Psoas muscle (tissue), 8 donors: ENCODE measurements around the gene NFATC1. TPM values are rescaled to one million over a fixed set of nuclear protein-coding genes. Genes with fewer than 3 reads are reported as not detected.

ENCODE experiments used
- ATAC-seq, 4 donors: fragments of 200-7000 bp; cut with Tn5 transposase; one replicate each; pipeline ENCODE4 v1.9.1; 2020; ENCODE audit warnings: moderate library complexity in 3 of 4, mild to moderate bottlenecking in 2 of 4
- DNase-seq, 2 donors: peaks; one replicate each; pipeline ENCODE4 v3.0.0-alpha.2; 2020
- H3K27ac ChIP-seq: fragments of 200-600 bp; one replicate; pipeline ENCODE4 v1.8.0; 2022
- H3K27me3 ChIP-seq, 3 donors: fragments of 200-600 bp in 1 of 3; one replicate each; pipeline versions ENCODE4 v1.6.1 to v1.8.0; 2013 to 2022; ENCODE audit warnings: low read length in 2 of 3, mild to moderate bottlenecking in 2 of 3, moderate library complexity in 1 of 3; ENCODE audit not compliant: insufficient read depth in 3 of 3
- H3K36me3 ChIP-seq, 2 donors: fragments of 200-600 bp in 1 of 2; one replicate each; pipeline versions ENCODE4 v1.6.1 to v1.8.0; 2013 to 2022; ENCODE audit warnings: low read depth in 1 of 2, mild to moderate bottlenecking in 1 of 2, moderate library complexity in 1 of 2; ENCODE audit not compliant: insufficient read depth in 1 of 2
- H3K4me1 ChIP-seq: fragments of 200-600 bp; one replicate; pipeline ENCODE4 v1.8.0; 2022
- H3K4me3 ChIP-seq: fragments of 200-600 bp; one replicate; pipeline ENCODE4 v1.8.0; 2022; ENCODE audit warnings: mild to moderate bottlenecking
- H3K9me3 ChIP-seq: fragments of 200-600 bp; one replicate; pipeline ENCODE4 v1.8.0; 2022
- WGBS, 3 donors: extraction: QIAGEN DNeasy Blood & Tissue Kit; methylation state at CpG; one replicate each; pipeline versions ENCODE4 v1.1.6 to v1.1.7; 2013; 5-methylcytosine and 5-hydroxymethylcytosine counted together
- intact Hi-C, 2 donors: fragments of 100-400 bp; cut with DNase I; formaldehyde crosslinking; loops; one replicate each; pipeline versions ENCODE4 v1.11.0 to v1.14.2; 2022
- polyA plus RNA-seq, 3 donors: library from polyadenylated mRNA; stranded (reverse); fragments of 200-250 nt; gene quantifications; one replicate each; pipeline ENCODE4 v1.2.3, GENCODE V29; 2013
- total RNA-seq, 4 donors: library from RNA; stranded (reverse); fragmentation: NEBNext Ultra II Directional in 2 of 4; extraction: Animal tissue kit (Norgen Biotek cat#: 25700) in 2 of 4; gene quantifications; one replicate each; pipeline versions ENCODE4 v1.2.1 to v1.2.4, GENCODE V29; 2021 to 2023
- TF ChIP-seq, protein P1 (sequence below): fragments of 200-600 bp; IDR thresholded peaks from one replicate; pipeline ENCODE4 v1.8.0; 2022; ENCODE audit warnings: antibody characterized with exemption
- donor health status: healthy with polysubstance abuse.
- donor health status: DM: no; HTN: no; CAD: no; lungs with moderate emphysema.
- donor health status: Bipolar disorder and iron deficiency.
- donor health status: healthy.
- donor health status: DM: yes; HTN: yes; CAD: no.
- donor health status: DM: no; HTN: no; CAD: no.
- donor health status: DM: no; HTN: no; CAD: no.
- donor health status: DM: yes; HTN: yes; CAD: no.

Gene NFATC1
- total and polyA plus RNA-seq, 7 donors: 3.0 to 28.7 (median 21.0) TPM

DNA sequence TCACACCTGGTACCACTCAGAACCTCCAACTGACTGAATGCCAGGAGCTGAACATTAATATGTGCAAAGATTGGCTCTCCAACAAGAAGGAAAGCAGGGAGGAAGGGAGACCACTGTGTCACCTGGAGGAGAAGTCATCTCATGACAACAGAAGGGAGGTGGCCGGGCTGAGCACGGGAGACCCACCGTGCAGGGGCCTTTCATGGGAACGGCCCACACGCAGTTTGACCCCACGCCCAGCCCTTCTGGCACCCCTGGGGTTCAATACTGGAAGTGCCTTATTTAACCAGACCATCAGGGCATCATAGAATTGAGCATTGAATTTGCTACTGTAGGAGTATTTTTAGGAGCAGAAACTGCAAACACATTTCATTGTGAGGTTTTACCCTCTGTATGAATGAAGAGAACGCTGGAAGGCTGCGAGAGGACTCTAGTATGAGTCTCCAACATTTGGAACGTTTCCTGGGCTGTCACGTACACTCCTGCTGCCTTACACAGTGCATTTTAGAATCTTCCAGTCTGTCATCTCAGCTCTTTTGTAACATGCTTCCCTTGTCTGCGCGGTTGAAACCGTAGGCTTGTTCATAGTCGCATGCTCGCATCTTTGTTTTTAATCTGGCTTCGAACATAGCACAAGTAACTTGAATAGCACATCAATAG, 132.1 kb downstream of the NFATC1 start:
- no peaks in the 10 kb centered on the region for H3K9me3 ChIP-seq
- DNase-seq: no peak

DNA sequence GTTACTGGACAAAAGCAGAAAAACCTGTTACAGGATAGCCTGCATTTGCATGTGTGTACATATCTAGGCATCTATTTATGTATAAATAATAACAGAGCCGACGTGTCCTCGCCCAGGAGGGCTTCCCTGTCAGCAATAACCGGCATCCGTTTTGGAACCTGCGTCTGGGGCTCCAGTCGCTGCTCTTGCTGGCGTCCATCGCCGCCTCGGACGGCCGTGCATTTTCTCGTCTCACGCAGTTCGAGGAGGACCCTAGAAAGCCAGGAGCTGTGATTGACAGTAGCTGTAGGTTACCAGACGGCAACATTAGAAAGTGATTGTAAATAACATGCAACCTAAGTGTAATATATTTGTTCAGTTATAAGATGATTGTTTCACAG, 132.6 kb downstream of the NFATC1 start:
- Histone ChIP-seq H3K9me3 (no peaks in the 10 kb centered on the region), H3K4me3 (no peak overlapping the region), H3K27me3 (no peaks in the 10 kb centered on the region), H3K4me1 (no peaks in the 10 kb centered on the region), H3K36me3 (peaks cover 0 to 20% of the 10 kb centered on the region in 2 donors), H3K27ac (no peak overlapping the region)
- no peak for ATAC-seq
- 92 to 96% (median 94%) methylated on average over 17 of the region's 17 CpGs for WGBS, 3 donors
- DNase-seq: no peak
- TF ChIP-seq, protein P1, sequence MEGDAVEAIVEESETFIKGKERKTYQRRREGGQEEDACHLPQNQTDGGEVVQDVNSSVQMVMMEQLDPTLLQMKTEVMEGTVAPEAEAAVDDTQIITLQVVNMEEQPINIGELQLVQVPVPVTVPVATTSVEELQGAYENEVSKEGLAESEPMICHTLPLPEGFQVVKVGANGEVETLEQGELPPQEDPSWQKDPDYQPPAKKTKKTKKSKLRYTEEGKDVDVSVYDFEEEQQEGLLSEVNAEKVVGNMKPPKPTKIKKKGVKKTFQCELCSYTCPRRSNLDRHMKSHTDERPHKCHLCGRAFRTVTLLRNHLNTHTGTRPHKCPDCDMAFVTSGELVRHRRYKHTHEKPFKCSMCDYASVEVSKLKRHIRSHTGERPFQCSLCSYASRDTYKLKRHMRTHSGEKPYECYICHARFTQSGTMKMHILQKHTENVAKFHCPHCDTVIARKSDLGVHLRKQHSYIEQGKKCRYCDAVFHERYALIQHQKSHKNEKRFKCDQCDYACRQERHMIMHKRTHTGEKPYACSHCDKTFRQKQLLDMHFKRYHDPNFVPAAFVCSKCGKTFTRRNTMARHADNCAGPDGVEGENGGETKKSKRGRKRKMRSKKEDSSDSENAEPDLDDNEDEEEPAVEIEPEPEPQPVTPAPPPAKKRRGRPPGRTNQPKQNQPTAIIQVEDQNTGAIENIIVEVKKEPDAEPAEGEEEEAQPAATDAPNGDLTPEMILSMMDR: no peak
- intact Hi-C loops: loop anchor here (2.0 to 5.0 kb wide), 2 partner anchors 114 to 148 kb away; no protein-coding TSS in a partner anchor

More for the DNA sequence above, 132.1 kb downstream of the NFATC1 start:
- Histone ChIP-seq H3K4me1 (no peaks in the 10 kb centered on the region), H3K27ac (no peak overlapping the region), H3K27me3 (no peaks in the 10 kb centered on the region), H3K36me3 (peaks cover 0 to 20% of the 10 kb centered on the region in 2 donors), H3K4me3 (no peak overlapping the region)
- ATAC-seq: no peak
- WGBS, 3 donors: 90 to 94% (median 91%) methylated on average over 16 of the region's 16 CpGs
- TF ChIP-seq, protein P1: no peak
- intact Hi-C loops: loop anchor here (2.0 to 5.0 kb wide), 2 partner anchors 115 to 147 kb away; no protein-coding TSS in a partner anchor

DNA sequence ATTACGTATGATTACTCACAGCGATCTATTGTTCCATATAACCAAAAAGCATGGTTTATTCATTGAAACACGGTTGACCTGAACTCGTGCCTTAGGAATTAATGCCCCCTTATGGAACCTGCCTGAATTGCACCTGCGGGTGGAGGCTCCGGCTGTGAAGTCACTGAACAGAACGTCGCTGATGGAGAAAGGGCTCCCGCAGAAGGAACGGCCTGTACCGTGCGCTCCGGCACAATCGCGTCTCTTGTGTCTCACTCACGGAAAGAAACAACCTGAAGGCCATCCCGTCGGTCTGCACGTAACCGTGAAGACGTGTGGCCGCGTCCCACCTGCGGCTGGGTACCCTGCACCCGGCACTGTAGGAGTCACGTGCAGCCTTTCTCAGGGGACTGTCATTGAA, 133.1 kb downstream of the NFATC1 start:
- no peaks in the 10 kb centered on the region for H3K27me3 ChIP-seq
- peak in 1 of 2 donors; percentile 49 for DNase-seq
- 55 to 63% (median 59%) methylated on average over 26 of the region's 26 CpGs for WGBS, 3 donors
- TF ChIP-seq, protein P1: peak; percentile 89
- no peak overlapping the region for H3K27ac ChIP-seq
- intact Hi-C loops: loop anchor here (1.0 to 5.0 kb wide), 3 partner anchors 113 to 149 kb away; no protein-coding TSS in a partner anchor
- peaks cover 0 to 20% of the 10 kb centered on the region in 2 donors for H3K36me3 ChIP-seq
- H3K4me1 ChIP-seq: no peaks in the 10 kb centered on the region
- peak; percentile 59 to 77 (median 68) for ATAC-seq
- H3K4me3 ChIP-seq: no peak overlapping the region
- no peaks in the 10 kb centered on the region for H3K9me3 ChIP-seq

GRCh38 chr18:79529296-79529695, 133.6 kb downstream of the NFATC1 start:
- WGBS, 3 donors: 88 to 90% (median 89%) methylated on average over 20 of the region's 20 CpGs
- no peak for DNase-seq

More at GRCh38 chr18:79529296-79529695, 133.6 kb downstream of the NFATC1 start:
- intact Hi-C loops: loop anchor here (1.0 to 5.0 kb wide), 3 partner anchors 113 to 149 kb away; no protein-coding TSS in a partner anchor
- TF ChIP-seq, protein P1: no peak
- Histone ChIP-seq H3K27me3 (no peaks in the 10 kb centered on the region), H3K36me3 (peaks cover 0 to 20% of the 10 kb centered on the region in 2 donors), H3K4me3 (no peak overlapping the region), H3K9me3 (no peaks in the 10 kb centered on the region), H3K4me1 (no peaks in the 10 kb centered on the region), H3K27ac (no peak overlapping the region)
- no peak for ATAC-seq
